Measurements from ENCODE around the gene SDHC.

DNA sequence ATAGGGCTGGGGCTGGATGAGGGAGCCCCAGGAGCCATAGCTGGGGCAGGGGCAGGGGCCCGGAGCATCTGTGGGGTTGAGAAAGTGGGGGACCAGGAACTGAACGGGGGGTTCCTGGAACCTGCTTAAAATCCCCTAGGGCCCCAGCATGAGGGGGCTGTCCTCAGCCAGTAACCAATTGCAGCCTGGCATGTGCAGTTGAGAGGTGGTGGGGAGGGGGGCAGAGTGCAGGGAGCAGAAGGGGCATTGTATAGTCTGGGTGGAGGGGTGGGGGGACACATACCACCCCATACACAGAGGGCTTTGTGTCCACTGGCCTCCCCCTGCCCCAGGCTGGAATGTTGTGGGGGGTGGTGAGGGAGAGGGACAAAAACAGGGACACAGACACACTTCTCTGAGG, 4.3 kb upstream of the SDHC start, which contains the start of gene MPZ:
- no peak for TF ChIP-seq POLR2AphosphoS5 (IDR thresholded peaks at IDR 0.05; ENCODE audit: low read depth, low read length)
- no peak for TF ChIP-seq HDAC2 (IDR thresholded peaks at IDR 0.05; ENCODE audit: borderline replicate concordance in 1 of 2, low read depth in 2 of 2, low read length in 2 of 2)
- TF ChIP-seq, protein P1, sequence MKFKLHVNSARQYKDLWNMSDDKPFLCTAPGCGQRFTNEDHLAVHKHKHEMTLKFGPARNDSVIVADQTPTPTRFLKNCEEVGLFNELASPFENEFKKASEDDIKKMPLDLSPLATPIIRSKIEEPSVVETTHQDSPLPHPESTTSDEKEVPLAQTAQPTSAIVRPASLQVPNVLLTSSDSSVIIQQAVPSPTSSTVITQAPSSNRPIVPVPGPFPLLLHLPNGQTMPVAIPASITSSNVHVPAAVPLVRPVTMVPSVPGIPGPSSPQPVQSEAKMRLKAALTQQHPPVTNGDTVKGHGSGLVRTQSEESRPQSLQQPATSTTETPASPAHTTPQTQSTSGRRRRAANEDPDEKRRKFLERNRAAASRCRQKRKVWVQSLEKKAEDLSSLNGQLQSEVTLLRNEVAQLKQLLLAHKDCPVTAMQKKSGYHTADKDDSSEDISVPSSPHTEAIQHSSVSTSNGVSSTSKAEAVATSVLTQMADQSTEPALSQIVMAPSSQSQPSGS (IDR thresholded peaks at IDR 0.05; ENCODE audit: low read length) = no peak
- TF ChIP-seq, protein P2, sequence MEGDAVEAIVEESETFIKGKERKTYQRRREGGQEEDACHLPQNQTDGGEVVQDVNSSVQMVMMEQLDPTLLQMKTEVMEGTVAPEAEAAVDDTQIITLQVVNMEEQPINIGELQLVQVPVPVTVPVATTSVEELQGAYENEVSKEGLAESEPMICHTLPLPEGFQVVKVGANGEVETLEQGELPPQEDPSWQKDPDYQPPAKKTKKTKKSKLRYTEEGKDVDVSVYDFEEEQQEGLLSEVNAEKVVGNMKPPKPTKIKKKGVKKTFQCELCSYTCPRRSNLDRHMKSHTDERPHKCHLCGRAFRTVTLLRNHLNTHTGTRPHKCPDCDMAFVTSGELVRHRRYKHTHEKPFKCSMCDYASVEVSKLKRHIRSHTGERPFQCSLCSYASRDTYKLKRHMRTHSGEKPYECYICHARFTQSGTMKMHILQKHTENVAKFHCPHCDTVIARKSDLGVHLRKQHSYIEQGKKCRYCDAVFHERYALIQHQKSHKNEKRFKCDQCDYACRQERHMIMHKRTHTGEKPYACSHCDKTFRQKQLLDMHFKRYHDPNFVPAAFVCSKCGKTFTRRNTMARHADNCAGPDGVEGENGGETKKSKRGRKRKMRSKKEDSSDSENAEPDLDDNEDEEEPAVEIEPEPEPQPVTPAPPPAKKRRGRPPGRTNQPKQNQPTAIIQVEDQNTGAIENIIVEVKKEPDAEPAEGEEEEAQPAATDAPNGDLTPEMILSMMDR (IDR thresholded peaks at IDR 0.05; ENCODE audit: control extremely low read depth in 1 of 3, insufficient read depth in 1 of 3, low read depth in 1 of 3, low read length in 3 of 3) = no peak
- TF ChIP-seq POLR2A (IDR thresholded peaks at IDR 0.05; ENCODE audit: control extremely low read depth in 1 of 2, low read depth in 2 of 2, low read length in 2 of 2) = no peak
- TF ChIP-seq, protein P3, sequence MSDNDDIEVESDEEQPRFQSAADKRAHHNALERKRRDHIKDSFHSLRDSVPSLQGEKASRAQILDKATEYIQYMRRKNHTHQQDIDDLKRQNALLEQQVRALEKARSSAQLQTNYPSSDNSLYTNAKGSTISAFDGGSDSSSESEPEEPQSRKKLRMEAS (IDR thresholded peaks at IDR 0.05) = no peak
- no peak for TF ChIP-seq KDM4A (IDR thresholded peaks at IDR 0.05; ENCODE audit: low read depth, low read length, severe bottlenecking)
- no peak for TF ChIP-seq ASH2L (IDR thresholded peaks at IDR 0.05; ENCODE audit: low read length)
- no peak for TF ChIP-seq EP300 (IDR thresholded peaks at IDR 0.05; ENCODE audit: borderline replicate concordance in 1 of 2, low read depth in 2 of 2, low read length in 2 of 2)
- TF ChIP-seq CHD1 (IDR thresholded peaks at IDR 0.05; ENCODE audit: low read depth, low read length) = no peak
- no peak for TF ChIP-seq EZH2 (IDR thresholded peaks at IDR 0.05; ENCODE audit: low read depth, low read length, severe bottlenecking)
- TF ChIP-seq RFX5 (IDR thresholded peaks at IDR 0.05; ENCODE audit: borderline replicate concordance, low read depth, low read length) = no peak
- TF ChIP-seq BACH1 (IDR thresholded peaks at IDR 0.05; ENCODE audit: low read length) = no peak
- TF ChIP-seq CREB1 (IDR thresholded peaks at IDR 0.05) = no peak

Measured in H1 (cell line).